SK-N-MC (cell line): ENCODE results near the gene CMSS1.
A peak's percentile ranks its signal among the peaks of the same experiment; 100 is the strongest.

Experiments used
- DNase-seq: peaks from one replicate; pipeline ENCODE4 v3.0.0-alpha.2; 2011; ENCODE audit warnings: low read depth, low spot score
- H3K27ac ChIP-seq: fragments of 200-600 bp; sonication (generic); 2 replicates; pipeline ENCODE4 v1.5.1; 2016; ENCODE audit warnings: mixed run types
- H3K36me3 ChIP-seq: fragments of 200-600 bp; sonication (generic); 2 replicates; pipeline ENCODE4 v1.6.1; 2017; ENCODE audit warnings: antibody characterized with exemption, low read length, mixed read lengths; ENCODE audit not compliant: insufficient read depth
- H3K4me3 ChIP-seq: fragments of 200-600 bp; sonication (generic); 2 replicates; pipeline ENCODE4 v1.5.1; 2016
- H3K9ac ChIP-seq: fragments of 200-600 bp; sonication (generic); 2 replicates; pipeline ENCODE4 v1.8.0; 2017; ENCODE audit warnings: mixed run types, mixed read lengths; ENCODE audit not compliant: insufficient read length
- H3K9me3 ChIP-seq: fragments of 200-600 bp; sonication (generic); 2 replicates; pipeline ENCODE4 v1.6.1; 2017; ENCODE audit warnings: low read depth, mild to moderate bottlenecking, antibody characterized with exemption, low read length, moderate library complexity, mixed read lengths
- EZH2 ChIP-seq: fragments of 200-600 bp; sonication (generic); IDR thresholded peaks from one replicate; pipeline ENCODE4 v1.6.1; 2017; ENCODE audit warnings: antibody characterized with exemption
- FOXP2 ChIP-seq: optimal IDR thresholded peaks from 2 replicates; pipeline ENCODE3; 2011; ENCODE audit warnings: mild to moderate bottlenecking, moderate library complexity; ENCODE audit not compliant: insufficient read depth; ENCODE audit errors: extremely low read length, control extremely low read depth
- POLR2AphosphoS5 ChIP-seq: IDR thresholded peaks from 2 replicates; pipeline ENCODE4 v1.6.1; 2012; ENCODE audit warnings: mild to moderate bottlenecking, low read depth, low read length, borderline replicate concordance

CMSS1 gene

GRCh38 chr3:99777708-99778107 lies 40.0 kb upstream of the CMSS1 start:
- no peak overlapping the region for H3K9ac ChIP-seq
- H3K4me3 ChIP-seq = peak overlapping the region; percentile 53
- H3K27ac ChIP-seq = peak overlapping the region; percentile 34; the same call in 1 of the 2 replicates
- no peak for DNase-seq
- H3K36me3 ChIP-seq = no peaks in the 10 kb centered on the region
- TF ChIP-seq EZH2 (no peak), POLR2AphosphoS5 (peak; percentile 64; the same call in 1 of the 2 replicates)
- no peaks in the 10 kb centered on the region for H3K9me3 ChIP-seq

GRCh38 chr3:99780749-99781148 lies 36.9 kb upstream of the CMSS1 start:
- no peak for DNase-seq
- Histone ChIP-seq H3K9ac (no peak overlapping the region), H3K36me3 (no peaks in the 10 kb centered on the region), H3K4me3 (no peak overlapping the region), H3K27ac (no peak overlapping the region), H3K9me3 (no peaks in the 10 kb centered on the region)
- TF ChIP-seq POLR2AphosphoS5 (no peak), EZH2 (no peak), FOXP2 (no peak)

- H3K27ac ChIP-seq = no peak overlapping the region
- no peaks in the 10 kb centered on the region for H3K9me3 ChIP-seq
- no peak overlapping the region for H3K9ac ChIP-seq
- TF ChIP-seq EZH2 = no peak
- TF ChIP-seq POLR2AphosphoS5 = no peak
- no peak for TF ChIP-seq FOXP2
- H3K4me3 ChIP-seq = no peak overlapping the region
- H3K36me3 ChIP-seq = no peaks in the 10 kb centered on the region
- DNase-seq = no peak
These were observed 35.9 kb upstream of the CMSS1 start for GRCh38 chr3:99781761-99782160.

GRCh38 chr3:99783011-99783573 lies 34.6 kb upstream of the CMSS1 start:
- DNase-seq = no peak
- Histone ChIP-seq H3K9me3 (no peaks in the 10 kb centered on the region), H3K9ac (no peak overlapping the region), H3K27ac (no peak overlapping the region), H3K4me3 (no peak overlapping the region), H3K36me3 (no peaks in the 10 kb centered on the region)
- no peak for TF ChIP-seq FOXP2
- TF ChIP-seq POLR2AphosphoS5 = no peak
- no peak for TF ChIP-seq EZH2

- Histone ChIP-seq H3K27ac (no peak overlapping the region), H3K9ac (peak overlapping the region; percentile 21), H3K4me3 (peak overlapping the region; percentile 44; the same call in 1 of the 2 replicates), H3K9me3 (no peaks in the 10 kb centered on the region), H3K36me3 (no peaks in the 10 kb centered on the region)
- no peak for DNase-seq
- TF ChIP-seq POLR2AphosphoS5 (no peak), EZH2 (no peak), FOXP2 (no peak)
These were observed 28.5 kb upstream of the CMSS1 start for GRCh38 chr3:99789011-99789721.

- no peak for DNase-seq
- no peak overlapping the region for H3K4me3 ChIP-seq
- no peak for TF ChIP-seq FOXP2
- TF ChIP-seq EZH2 = no peak
- no peak for TF ChIP-seq POLR2AphosphoS5
- no peak overlapping the region for H3K27ac ChIP-seq
- no peaks in the 10 kb centered on the region for H3K9me3 ChIP-seq
- no peak overlapping the region for H3K9ac ChIP-seq
- no peaks in the 10 kb centered on the region for H3K36me3 ChIP-seq
These were observed 23.2 kb upstream of the CMSS1 start for GRCh38 chr3:99794485-99794884.

- H3K4me3 ChIP-seq = no peak overlapping the region
- H3K27ac ChIP-seq = no peak overlapping the region
- no peaks in the 10 kb centered on the region for H3K36me3 ChIP-seq
- DNase-seq = no peak
- no peaks in the 10 kb centered on the region for H3K9me3 ChIP-seq
- TF ChIP-seq EZH2 (no peak), POLR2AphosphoS5 (no peak), FOXP2 (no peak)
- no peak overlapping the region for H3K9ac ChIP-seq
These were observed 22.1 kb upstream of the CMSS1 start for GRCh38 chr3:99795573-99795972.

GRCh38 chr3:99799422-99799821 lies 18.2 kb upstream of the CMSS1 start:
- H3K4me3 ChIP-seq = no peak overlapping the region
- H3K27ac ChIP-seq = no peak overlapping the region
- no peaks in the 10 kb centered on the region for H3K9me3 ChIP-seq
- H3K36me3 ChIP-seq = no peaks in the 10 kb centered on the region
- TF ChIP-seq POLR2AphosphoS5 (no peak), FOXP2 (no peak), EZH2 (no peak)
- no peak overlapping the region for H3K9ac ChIP-seq
- DNase-seq = no peak

GRCh38 chr3:99803297-99803696 lies 14.4 kb upstream of the CMSS1 start:
- no peak overlapping the region for H3K27ac ChIP-seq
- no peak overlapping the region for H3K4me3 ChIP-seq
- TF ChIP-seq EZH2 (no peak), POLR2AphosphoS5 (no peak), FOXP2 (no peak)
- DNase-seq = no peak
- no peak overlapping the region for H3K9ac ChIP-seq
- no peaks in the 10 kb centered on the region for H3K36me3 ChIP-seq
- no peaks in the 10 kb centered on the region for H3K9me3 ChIP-seq
